Measurements from ENCODE around the gene SH2B3. TPM values are rescaled to one million over a fixed set of nuclear protein-coding genes. Genes with fewer than 3 reads are reported as not detected.

Gene SH2B3
- total RNA-seq, 1 donor from 2014 or later: 93.7 TPM

GRCh38 chr12:111386885-111387284 is 18.8 kb upstream of the SH2B3 start:
- Mint-ChIP-seq H3K27me3 (ENCODE audit: unreplicated experiment) (peaks cover 4% of the 10 kb centered on the region), H3K9me3 (ENCODE audit: unreplicated experiment) (no peaks in the 10 kb centered on the region), H3K36me3 (ENCODE audit: low read depth, unreplicated experiment) (no peaks in the 10 kb centered on the region), H3K4me3 (ENCODE audit: unreplicated experiment) (no peak overlapping the region), H3K27ac (ENCODE audit: unreplicated experiment) (no peak overlapping the region), H3K4me1 (ENCODE audit: unreplicated experiment) (no peaks in the 10 kb centered on the region)
- DNase-seq (ENCODE audit: low spot score): no peak
- TF ChIP-seq CTCF (IDR thresholded peaks at IDR 0.05; ENCODE audit: unreplicated experiment): no peak

GRCh38 chr12:111387747-111388323 is 17.9 kb upstream of the SH2B3 start:
- Mint-ChIP-seq H3K27me3 (ENCODE audit: unreplicated experiment) (peaks cover 4% of the 10 kb centered on the region), H3K4me1 (ENCODE audit: unreplicated experiment) (no peaks in the 10 kb centered on the region), H3K4me3 (ENCODE audit: unreplicated experiment) (no peak overlapping the region), H3K9me3 (ENCODE audit: unreplicated experiment) (no peaks in the 10 kb centered on the region), H3K27ac (ENCODE audit: unreplicated experiment) (no peak overlapping the region), H3K36me3 (ENCODE audit: low read depth, unreplicated experiment) (no peaks in the 10 kb centered on the region)
- DNase-seq (ENCODE audit: low spot score): no peak
- TF ChIP-seq CTCF (IDR thresholded peaks at IDR 0.05; ENCODE audit: unreplicated experiment): no peak

- H3K36me3 Mint-ChIP-seq (ENCODE audit: low read depth, unreplicated experiment): no peaks in the 10 kb centered on the region
- H3K9me3 Mint-ChIP-seq (ENCODE audit: unreplicated experiment): no peaks in the 10 kb centered on the region
- DNase-seq (ENCODE audit: low spot score): no peak
- no peak for TF ChIP-seq CTCF (IDR thresholded peaks at IDR 0.05; ENCODE audit: unreplicated experiment)
- H3K4me3 Mint-ChIP-seq (ENCODE audit: unreplicated experiment): no peak overlapping the region
- H3K27me3 Mint-ChIP-seq (ENCODE audit: unreplicated experiment): peaks cover 4% of the 10 kb centered on the region
- H3K27ac Mint-ChIP-seq (ENCODE audit: unreplicated experiment): no peak overlapping the region
- H3K4me1 Mint-ChIP-seq (ENCODE audit: unreplicated experiment): no peaks in the 10 kb centered on the region
These were observed 16.1 kb upstream of the SH2B3 start for GRCh38 chr12:111389635-111390034.

- Mint-ChIP-seq H3K27me3 (ENCODE audit: unreplicated experiment) (peaks cover 4% of the 10 kb centered on the region), H3K4me1 (ENCODE audit: unreplicated experiment) (no peaks in the 10 kb centered on the region), H3K9me3 (ENCODE audit: unreplicated experiment) (no peaks in the 10 kb centered on the region), H3K36me3 (ENCODE audit: low read depth, unreplicated experiment) (no peaks in the 10 kb centered on the region), H3K4me3 (ENCODE audit: unreplicated experiment) (no peak overlapping the region), H3K27ac (ENCODE audit: unreplicated experiment) (no peak overlapping the region)
- DNase-seq (ENCODE audit: low spot score): no peak
- no peak for TF ChIP-seq CTCF (IDR thresholded peaks at IDR 0.05; ENCODE audit: unreplicated experiment)
These were observed 14.8 kb upstream of the SH2B3 start for GRCh38 chr12:111390910-111391309.

- H3K9me3 Mint-ChIP-seq (ENCODE audit: unreplicated experiment): no peaks in the 10 kb centered on the region
- H3K27me3 Mint-ChIP-seq (ENCODE audit: unreplicated experiment): no peaks in the 10 kb centered on the region
- H3K36me3 Mint-ChIP-seq (ENCODE audit: low read depth, unreplicated experiment): no peaks in the 10 kb centered on the region
- no peak for TF ChIP-seq CTCF (IDR thresholded peaks at IDR 0.05; ENCODE audit: unreplicated experiment)
- no peaks in the 10 kb centered on the region for H3K4me1 Mint-ChIP-seq (ENCODE audit: unreplicated experiment)
- H3K4me3 Mint-ChIP-seq (ENCODE audit: unreplicated experiment): no peak overlapping the region
- DNase-seq (ENCODE audit: low spot score): no peak
- H3K27ac Mint-ChIP-seq (ENCODE audit: unreplicated experiment): no peak overlapping the region
These were observed 11.9 kb upstream of the SH2B3 start for GRCh38 chr12:111393700-111394300.
